Measurements from ENCODE around the gene RAB3GAP2.
"Not testable (repeated sequence)": the region's sequence is repeated elsewhere in the genome, so short reads cannot be mapped to it uniquely, and the experiment has no call there.

RAB3GAP2 gene

GRCh38 chr1:220182656-220183055, 89.6 kb downstream of the RAB3GAP2 start:
- CTCF ChIA-PET, result interaction anchor here (1.0 kb wide), 1 partner anchor 8 kb away, joined by 4 read pairs; no protein-coding TSS in a partner anchor
- POLR2A ChIA-PET, result no interaction called here
- TF ChIP-seq CTCF (IDR thresholded peaks at IDR 0.05; ENCODE audit: insufficient read depth, low read length, missing control alignments), result no peak
- no peak for DNase-seq (ENCODE audit: low read depth, low spot score)
- no peak overlapping the region for H3K4me3 ChIP-seq (ENCODE audit: low read depth, low read length)

- CTCF ChIA-PET, result interaction anchor here (1.0 kb wide), 1 partner anchor 8 kb away, joined by 4 read pairs; no protein-coding TSS in a partner anchor
- no peak overlapping the region for H3K4me3 ChIP-seq (ENCODE audit: low read depth, low read length)
- no peak for DNase-seq (ENCODE audit: low read depth, low spot score)
- TF ChIP-seq CTCF (IDR thresholded peaks at IDR 0.05; ENCODE audit: insufficient read depth, low read length, missing control alignments), result no peak
- POLR2A ChIA-PET, result no interaction called here
Observed at GRCh38 chr1:220182111-220182510, 90.1 kb downstream of the RAB3GAP2 start.

- H3K4me3 ChIP-seq (ENCODE audit: low read depth, low read length), result no peak overlapping the region
- no peak for DNase-seq (ENCODE audit: low read depth, low spot score)
- ChIA-PET CTCF (interaction anchor here (1.3 to 1.4 kb wide), 3 partner anchors 9 to 600 kb away, joined by 3 to 4 read pairs (median 4); no protein-coding TSS in a partner anchor), POLR2A (no interaction called here)
- no peak for TF ChIP-seq CTCF (IDR thresholded peaks at IDR 0.05; ENCODE audit: insufficient read depth, low read length, missing control alignments)
Observed at GRCh38 chr1:220176540-220176939, 95.7 kb downstream of the RAB3GAP2 start.

- CTCF ChIA-PET, result no interaction called here
Observed at GRCh38 chr1:220170836-220171526, 101.3 kb downstream of the RAB3GAP2 start.

GRCh38 chr1:220169887-220170286, 102.4 kb downstream of the RAB3GAP2 start:
- DNase-seq (ENCODE audit: low read depth, low spot score); CTCF ChIA-PET; POLR2A ChIA-PET; H3K4me3 ChIP-seq (ENCODE audit: low read depth, low read length): not testable (repeated sequence)

More at GRCh38 chr1:220170836-220171526, 101.3 kb downstream of the RAB3GAP2 start:
- DNase-seq (ENCODE audit: low read depth, low spot score), result no peak
- POLR2A ChIA-PET, result no interaction called here
- no peak overlapping the region for H3K4me3 ChIP-seq (ENCODE audit: low read depth, low read length)
- TF ChIP-seq CTCF (IDR thresholded peaks at IDR 0.05; ENCODE audit: insufficient read depth, low read length, missing control alignments), result no peak

GRCh38 chr1:220166853-220167252, 105.4 kb downstream of the RAB3GAP2 start:
- CTCF ChIA-PET, result no interaction called here
- TF ChIP-seq CTCF (IDR thresholded peaks at IDR 0.05; ENCODE audit: insufficient read depth, low read length, missing control alignments), result no peak
- no peak overlapping the region for H3K4me3 ChIP-seq (ENCODE audit: low read depth, low read length)
- POLR2A ChIA-PET, result no interaction called here
- no peak for DNase-seq (ENCODE audit: low read depth, low spot score)

GRCh38 chr1:220164517-220164916, 107.7 kb downstream of the RAB3GAP2 start:
- POLR2A ChIA-PET, result no interaction called here
- CTCF ChIA-PET, result interaction anchor here (1.6 kb wide), 1 partner anchor 11 kb away, joined by 3 read pairs; no protein-coding TSS in a partner anchor
- no peak for TF ChIP-seq CTCF (IDR thresholded peaks at IDR 0.05; ENCODE audit: insufficient read depth, low read length, missing control alignments)
- H3K4me3 ChIP-seq (ENCODE audit: low read depth, low read length), result no peak overlapping the region
- no peak for DNase-seq (ENCODE audit: low read depth, low spot score)
